Amygdala (tissue), 56 donors: Measurements from ENCODE around the gene UQCC2.
A peak's percentile ranks its signal among the peaks of the same experiment; 100 is the strongest.

ENCODE experiments used
- DNase-seq, 56 donors: peaks; one replicate each; lab custom pipeline; 2025; lab: John Stamatoyannopoulos, UW

The UQCC2 gene

DNA sequence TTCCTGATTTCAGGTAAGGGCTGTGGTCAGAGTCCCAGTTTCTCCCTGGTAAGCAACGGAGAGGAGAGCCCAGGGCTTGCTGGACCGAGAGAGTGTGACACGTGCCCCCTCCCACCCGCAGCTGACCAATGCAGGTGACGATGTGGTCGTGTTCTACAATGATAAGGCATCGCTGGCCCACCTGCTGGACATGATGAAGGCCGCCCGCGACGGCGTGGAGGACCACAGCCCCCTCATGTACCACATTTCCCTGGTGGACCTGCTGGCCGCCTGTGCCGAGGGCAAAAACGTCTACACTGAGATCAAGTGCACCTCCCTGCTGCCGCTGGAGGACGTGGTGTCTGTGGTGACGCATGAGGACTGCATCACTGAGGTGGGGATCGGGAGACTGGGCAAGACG lies 31.7 kb downstream of the UQCC2 start:
- DNase-seq = no peak

DNA sequence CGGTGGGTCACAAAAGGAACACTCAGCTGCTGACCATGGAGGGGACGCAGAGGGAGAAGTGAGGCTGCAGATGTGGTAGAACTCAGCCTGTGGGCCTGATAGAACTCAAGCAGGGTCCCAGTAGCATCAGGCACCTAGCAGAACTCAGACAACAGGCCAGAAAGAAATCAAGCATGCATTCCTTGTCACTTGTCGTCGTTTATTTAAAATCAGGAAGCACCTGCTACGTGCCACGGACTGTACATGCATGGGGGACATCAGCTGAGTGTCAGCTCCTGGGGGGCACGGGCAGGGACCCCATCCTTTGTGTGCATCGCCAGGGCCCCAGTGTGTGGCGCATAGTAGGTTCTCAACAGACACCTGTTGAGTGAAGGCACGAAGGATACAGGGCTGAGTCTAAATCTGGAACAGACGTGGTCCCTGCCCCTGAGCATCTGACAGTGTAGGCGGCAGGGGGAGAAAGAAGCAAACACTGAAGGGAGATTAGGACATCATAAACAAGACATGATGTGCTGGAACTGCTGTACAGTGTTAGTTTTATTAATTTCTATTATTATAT lies 32.5 kb downstream of the UQCC2 start:
- peak in 1 of 56 donors; percentile 28 for DNase-seq

DNA sequence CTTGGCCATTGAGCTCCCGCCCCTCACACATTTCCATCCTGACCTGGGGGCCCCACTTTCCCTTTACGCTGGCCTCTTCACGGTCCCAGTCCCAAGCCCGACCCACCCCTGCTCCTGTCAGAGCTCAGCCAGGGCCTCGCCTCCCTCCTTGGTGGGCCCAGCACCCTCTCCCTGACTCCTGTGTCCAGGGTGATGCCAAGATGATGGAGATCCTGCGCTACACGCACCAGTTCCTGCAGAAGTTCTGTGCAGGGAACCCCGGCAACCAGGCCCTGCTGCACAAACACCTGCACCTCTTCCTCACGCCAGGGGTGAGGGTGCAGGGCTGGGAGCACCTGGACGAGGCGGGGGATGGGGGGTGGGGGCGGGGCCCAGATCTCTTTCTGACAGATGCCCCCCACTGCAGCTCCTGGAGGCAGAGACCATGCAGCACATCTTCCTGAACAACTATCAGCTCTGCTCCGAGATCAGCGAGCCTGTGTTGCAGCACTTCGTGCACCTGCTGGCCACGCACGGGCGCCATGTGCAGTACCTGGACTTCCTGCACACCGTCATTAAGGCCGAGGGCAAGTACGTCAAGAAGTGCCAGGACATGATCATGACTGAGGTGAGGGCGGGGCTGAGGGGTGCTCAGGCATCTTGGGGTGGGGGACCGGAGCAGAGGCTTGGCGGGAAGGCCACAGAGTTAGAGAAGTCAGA lies 33.1 kb downstream of the UQCC2 start:
- no peak for DNase-seq

DNA sequence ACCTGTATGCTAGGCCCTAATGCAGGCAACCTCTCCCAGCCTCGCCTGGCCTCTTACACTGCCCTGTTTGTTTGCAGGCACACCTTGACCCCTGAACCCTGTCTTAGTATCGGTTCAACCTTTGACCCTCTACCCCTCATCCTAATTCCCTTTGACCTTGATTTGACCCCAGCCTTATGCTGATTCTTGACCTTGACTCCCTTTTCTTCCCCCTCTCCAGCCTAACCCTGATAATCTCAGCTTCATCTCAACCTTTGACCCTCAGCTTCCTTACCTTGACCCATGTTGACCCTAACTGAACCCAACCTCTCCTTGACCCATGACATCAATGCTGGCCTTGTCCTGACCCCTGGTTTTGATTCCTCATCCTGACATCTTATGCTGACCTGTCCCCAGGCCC lies 33.8 kb downstream of the UQCC2 start:
- no peak for DNase-seq

DNA sequence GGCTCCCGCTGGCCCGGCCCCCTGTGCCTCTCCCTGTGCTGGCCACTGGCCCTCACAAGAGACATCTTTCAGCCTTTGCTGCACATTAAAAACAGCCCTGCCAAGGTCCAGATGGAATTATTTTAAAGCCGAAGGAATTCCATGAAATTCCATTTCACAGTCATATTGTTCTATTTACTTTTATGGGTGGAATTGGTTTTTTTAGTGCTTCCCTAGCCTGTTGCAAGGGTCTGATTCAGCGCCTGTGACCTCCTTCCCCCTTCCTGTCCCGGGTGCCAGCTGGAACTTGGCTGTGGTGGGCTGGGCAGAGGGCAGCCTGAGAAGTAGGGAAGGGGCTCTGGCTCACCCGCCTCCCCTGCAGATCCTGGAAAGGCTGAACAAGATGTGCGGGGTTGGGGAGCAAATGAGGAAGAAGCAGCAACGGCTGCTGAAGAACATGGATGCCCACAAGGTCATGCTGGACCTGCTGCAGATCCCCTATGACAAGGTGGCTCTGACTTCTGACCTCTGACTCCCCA lies 34.3 kb downstream of the UQCC2 start:
- no peak for DNase-seq

DNA sequence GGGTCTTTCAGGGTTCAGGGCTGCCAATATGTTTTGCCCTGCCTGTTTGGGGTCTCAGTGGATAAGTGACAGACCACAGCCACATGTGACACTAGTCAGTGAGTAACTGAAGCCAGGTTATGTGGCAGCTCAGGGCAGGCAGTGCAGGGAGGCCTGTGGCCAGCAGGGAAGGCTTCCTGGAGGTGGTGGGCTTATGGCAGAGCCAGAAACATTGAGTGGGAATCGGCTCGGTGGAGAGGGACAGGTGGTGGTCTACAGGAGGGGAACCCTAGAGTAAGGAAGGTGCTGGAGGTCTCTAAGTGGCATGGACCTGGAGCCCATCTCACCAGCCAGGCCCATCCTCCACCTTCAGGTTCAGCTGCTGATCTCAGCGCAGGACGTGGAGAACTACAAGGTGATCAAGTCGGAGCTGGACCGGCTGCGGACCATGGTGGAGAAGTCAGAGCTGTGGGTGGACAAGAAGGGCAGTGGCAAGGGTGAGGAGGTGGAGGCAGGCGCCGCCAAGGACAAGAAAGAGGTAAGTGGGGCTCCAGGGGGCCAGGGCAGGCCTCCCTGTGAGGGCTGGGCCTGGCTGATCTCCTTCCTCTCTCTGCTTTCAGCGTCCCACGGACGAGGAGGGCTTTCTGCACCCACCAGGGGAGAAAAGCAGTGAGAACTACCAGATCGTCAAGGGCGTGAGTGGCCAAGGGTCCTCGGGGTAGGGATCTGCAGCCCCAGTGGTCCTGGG lies 34.9 kb downstream of the UQCC2 start:
- DNase-seq = no peak

DNA sequence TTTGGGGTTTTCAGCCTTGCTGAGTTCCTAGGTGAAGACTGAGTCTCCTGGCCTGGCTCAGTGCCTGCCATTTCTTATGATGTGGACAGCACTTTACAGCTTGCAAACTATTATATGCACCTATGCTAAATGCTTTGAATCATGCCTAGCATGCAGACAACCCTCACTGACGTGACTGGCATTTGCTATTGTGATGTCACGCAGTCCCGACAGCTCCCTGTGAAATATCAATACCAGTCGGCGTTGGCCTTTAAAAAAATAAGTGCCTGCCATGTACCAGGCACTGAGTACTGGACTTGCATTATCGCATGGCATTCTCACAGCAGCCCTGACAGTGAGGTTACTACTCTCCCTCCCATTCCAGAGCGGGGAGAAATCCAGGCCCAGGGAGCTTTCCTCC lies 35.5 kb downstream of the UQCC2 start:
- no peak for DNase-seq

DNA sequence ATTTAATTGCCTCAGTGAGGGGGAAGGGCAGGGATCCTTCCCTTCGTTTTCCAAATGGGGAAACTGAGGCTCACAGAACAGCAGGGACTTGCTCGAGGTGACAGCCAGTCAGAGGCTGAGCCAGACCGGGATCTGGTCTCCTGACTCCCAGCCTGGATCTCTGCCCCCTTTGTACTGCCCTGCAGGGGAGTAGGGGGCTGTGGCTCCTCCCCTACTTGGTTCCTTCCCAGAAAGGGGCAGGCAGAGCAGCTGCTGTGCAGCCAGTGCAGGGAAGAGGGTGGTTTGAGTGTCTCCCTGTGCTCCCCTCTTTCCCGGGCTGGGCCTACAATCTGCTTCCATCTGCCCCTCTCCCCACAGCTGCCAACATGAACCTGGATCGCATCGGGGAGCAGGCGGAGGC lies 37.6 kb downstream of the UQCC2 start:
- no peak for DNase-seq

DNA sequence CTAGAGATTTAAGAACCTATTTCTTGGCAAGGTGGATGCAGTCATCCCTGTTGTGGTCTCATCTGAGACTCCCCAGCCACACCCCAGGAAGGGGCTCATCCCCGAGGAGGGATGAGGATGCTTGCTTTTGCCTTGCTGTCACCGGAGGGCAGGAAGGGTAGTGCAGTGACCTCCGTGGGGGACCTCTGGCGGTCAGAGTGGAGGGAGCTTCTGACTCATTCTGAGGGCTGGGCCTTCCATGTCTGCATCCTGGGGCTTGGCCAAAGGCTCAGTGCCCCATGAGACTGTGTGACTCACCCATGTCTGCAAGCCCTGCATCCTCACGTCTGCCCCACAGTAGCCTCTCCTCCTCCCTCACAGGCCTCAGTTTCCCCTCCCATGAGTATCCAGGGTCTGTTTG lies 38.7 kb downstream of the UQCC2 start:
- DNase-seq = peak in 2 of 56 donors; percentile 8 to 17

DNA sequence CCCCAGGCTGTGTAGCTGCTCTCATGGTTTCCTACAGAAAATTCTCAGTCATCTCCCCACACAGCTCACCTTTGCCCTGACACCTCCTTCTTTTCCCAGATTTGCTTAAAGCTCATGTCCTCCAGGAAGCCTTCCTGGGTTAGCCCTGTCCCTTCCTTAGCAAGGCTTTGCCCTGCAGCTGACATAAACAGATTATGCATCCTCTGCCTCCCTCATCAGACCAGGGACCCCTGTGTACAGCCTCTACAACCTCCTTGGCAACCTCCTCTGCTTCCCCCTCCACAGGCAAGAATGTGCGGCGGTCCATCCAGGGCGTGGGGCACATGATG lies 39.8 kb downstream of the UQCC2 start:
- DNase-seq = no peak

DNA sequence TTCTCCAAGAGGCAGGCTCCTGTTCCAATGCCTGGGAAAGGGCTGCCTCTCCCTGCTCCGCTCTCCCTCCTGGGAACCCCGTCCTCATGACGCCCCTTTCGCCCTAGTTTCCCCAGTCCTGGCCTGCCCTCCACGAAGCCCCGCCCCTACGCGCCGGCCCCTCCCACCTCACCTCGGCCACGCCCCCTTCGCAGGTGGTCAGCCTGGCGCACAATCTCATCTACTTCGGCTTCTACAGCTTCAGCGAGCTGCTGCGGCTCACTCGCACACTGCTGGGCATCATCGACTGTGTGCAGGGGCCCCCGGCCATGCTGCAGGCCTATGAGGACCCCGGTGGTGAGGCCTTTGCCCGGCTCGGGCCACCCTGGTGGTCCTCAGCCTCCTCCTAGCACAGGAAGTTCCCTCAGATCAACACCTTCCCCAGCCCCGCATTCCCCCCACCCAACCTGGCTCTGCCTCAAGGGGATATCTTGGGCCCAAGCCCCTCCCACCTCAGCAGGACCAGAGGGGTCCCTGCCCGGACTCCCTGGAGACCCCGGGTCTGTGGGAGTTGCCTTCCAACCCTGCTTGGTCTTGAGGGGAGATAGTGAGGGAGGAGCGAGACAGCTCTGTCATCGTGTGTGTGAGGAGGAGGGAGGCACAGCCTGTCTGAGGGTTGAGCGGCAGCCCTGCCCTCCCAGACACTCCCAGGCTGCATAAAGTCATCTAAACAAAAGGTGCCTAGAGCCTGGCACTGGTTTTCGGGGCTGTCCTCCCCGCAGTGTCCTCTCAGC lies 40.3 kb downstream of the UQCC2 start:
- DNase-seq = no peak

DNA sequence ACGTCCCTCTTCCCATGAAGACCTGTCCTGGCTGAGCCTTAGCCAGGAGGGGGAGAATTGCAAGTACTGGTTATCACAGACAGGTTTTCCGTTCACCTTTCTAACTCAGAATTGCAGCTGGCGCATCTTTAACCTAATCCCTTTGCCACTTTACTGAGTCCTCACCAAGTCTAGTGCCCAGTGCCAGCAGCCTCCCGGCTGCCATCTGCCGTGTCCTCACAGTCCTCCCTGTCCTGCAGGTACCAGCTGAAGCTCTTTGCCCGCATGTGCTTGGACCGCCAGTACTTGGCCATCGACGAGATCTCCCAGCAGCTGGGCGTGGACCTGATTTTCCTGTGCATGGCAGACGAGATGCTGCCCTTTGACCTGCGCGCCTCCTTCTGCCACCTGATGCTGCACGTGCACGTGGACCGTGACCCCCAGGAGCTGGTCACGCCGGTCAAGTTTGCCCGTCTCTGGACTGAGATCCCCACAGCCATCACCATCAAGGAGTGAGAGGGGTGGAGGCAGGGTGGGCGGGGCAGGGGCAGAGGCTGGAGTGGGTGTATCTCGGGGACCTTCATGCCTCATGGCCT lies 41.3 kb downstream of the UQCC2 start:
- no peak for DNase-seq

DNA sequence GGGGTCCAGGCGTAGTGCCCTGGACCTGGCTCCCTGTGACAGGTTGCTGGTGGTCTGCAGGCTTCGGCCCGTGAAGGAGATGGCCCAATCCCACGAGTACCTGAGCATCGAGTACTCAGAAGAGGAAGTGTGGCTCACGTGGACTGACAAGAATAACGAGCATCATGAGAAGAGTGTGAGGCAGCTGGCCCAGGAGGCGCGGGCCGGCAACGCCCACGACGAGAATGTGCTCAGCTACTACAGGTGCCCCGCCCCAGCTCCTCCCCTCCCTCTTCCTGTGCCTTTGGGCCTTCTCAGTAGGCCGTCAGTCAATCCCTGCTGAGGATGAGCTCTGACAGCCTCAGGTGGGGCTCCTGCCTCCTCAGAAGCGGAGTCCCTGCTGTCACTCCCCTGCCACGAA lies 42.6 kb downstream of the UQCC2 start:
- peak in 2 of 56 donors; percentile 7 to 39 for DNase-seq

DNA sequence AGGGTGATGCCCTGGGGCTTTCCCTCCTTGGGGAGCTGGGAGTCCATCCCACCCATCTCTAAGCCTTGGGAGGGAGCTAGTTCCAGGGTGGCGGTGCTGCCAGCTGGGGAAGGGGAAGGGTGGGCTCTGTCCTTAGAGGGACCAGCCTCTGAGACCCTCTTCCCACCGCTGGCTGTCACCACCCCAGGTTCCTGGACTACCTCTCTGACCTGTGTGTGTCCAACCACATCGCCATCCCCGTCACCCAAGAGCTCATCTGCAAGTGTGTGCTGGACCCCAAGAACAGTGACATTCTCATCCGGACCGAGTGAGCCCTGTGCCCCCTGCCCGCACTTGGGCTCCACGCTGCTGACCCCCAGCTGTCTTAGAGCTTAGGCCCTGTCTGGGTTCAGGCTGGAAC lies 43.2 kb downstream of the UQCC2 start:
- no peak for DNase-seq

DNA sequence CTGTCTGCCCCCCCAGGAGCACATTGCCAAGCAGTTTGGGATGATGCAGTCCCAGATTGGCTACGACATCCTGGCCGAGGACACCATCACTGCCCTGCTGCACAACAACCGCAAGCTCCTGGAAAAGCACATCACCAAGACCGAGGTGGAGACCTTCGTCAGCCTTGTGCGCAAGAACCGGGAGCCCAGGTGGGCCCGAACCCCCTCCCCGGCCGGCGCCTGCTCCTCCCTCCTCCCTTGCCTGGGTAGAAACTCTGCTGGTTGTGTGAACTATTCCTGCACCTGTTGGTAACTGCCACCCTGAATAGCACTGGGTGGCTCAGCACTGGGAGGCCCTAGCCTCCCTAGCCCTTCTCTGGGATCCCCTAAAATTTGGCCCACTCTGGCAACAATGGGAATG lies 43.7 kb downstream of the UQCC2 start:
- DNase-seq = no peak

DNA sequence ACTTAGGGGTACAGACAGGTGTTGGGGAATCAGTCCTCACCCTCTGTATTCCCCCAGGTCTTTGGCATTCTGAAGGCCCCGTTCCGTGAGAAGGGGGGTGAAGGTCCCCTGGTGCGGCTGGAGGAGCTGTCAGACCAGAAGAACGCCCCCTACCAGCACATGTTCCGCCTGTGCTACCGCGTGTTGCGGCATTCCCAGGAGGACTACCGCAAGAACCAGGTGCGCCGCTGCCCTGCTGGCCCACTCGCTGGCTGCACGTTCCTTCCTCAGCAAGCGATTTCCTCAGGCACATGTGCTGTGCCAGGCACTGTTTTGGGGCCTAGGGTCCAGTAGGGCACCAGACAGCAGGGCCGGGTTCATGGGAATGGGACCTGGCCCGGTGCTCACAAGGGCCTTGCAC lies 44.4 kb downstream of the UQCC2 start:
- no peak for DNase-seq

DNA sequence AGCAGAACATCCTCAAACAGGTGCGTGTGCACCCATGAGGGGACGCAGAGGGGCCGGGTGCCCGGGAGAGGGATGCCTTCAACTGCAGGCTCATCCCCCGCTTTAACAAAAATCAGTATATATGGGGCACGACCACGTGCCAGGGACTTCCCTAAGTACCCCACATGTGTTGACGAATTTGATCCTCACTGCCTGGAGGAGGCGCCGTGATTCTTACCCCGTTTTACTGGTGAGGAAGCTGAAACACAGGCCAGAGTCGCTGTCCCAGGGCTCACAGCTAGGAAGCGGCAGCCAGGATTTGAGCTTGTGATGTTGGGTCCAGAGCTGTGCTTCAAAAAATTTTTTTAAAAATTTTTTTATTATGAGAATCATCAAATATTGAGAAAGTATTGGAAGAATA lies 45.5 kb downstream of the UQCC2 start:
- DNase-seq = no peak

DNA sequence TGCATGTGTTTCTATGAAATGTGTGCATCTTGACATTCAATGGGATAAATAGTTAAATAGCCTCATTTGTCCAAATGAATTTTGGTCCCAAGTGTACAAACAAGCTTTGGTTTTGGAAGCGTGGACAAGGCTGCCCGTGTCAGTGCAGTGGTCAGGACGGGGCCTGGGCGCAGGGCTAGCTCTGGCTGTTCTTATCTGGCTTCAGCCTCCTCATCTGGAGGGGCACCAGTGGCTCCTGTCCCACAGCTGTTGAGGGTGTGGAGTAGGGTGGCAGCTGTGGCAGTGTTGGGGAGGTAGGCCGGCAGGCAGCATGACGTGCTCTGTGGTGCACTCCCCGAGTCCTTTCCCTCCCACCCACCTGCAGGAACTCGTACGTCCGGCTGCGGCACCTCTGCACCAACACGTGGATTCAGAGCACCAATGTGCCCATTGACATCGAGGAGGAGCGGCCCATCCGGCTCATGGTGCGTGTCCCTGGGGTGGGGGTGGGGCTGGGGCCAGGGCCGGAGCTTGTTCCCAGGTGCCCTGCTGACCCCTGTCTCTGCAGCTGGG lies 46.9 kb downstream of the UQCC2 start:
- DNase-seq = no peak

DNA sequence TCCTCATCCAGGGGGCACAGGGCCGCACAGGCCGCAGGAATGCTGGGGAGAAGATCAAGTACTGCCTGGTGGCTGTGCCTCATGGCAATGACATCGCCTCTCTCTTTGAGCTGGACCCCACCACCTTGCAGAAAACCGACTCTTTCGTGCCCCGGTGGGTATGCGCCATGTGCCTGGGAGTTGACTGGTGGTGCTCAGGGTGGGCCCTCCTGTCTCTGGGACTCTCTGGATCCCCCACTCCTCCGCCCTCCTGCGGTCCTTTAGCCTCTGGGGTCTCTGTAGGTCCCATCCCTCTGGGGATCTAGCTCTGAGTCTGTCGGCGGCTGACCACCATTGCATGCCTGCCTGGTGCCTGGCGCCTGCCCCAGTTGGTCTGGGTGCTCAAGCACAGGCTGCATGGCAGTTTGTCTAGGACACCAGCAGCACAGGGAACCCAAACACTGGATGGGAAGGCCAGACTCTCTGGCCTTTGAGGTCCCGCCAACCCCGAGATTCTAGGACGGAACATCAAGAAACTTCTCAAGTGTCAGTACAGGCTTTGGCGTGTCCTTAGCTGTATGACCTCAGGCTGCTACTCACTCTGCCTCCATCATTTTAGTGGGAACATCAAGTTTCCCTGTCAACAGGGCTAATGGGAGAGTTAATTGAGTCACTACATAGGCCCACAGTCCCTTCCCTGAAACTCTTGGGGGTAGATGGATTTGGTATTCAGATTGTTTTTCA lies 47.6 kb downstream of the UQCC2 start:
- no peak for DNase-seq

DNA sequence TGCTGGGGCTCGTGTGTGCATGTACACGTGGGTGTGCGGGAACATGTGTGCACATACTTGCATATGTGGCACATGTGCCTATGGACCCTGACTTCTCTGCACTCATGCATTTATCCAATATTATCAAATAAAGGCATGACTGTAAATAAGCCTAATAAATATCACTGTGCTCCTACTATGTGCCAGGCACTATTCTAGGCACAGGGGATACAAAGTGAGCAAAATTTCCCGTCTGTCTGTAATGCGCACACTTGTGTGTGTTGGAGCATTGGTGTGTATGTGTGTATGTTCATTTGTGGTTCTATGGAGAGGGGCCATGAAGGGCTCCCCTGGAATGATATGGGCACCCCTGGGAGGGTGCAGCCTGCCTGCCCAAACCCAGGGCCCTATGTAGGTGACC lies 48.5 kb downstream of the UQCC2 start:
- DNase-seq = no peak
